ENCODE measurements around the gene DHDH. TPM values are rescaled to one million over a fixed set of nuclear protein-coding genes. Genes with fewer than 3 reads are reported as not detected.

DHDH gene
- total and polyA plus RNA-seq, 2 of the 13 experiments (the other 11 are each of a cell fraction or from before 2014, with no cell fraction given) = 0.13 to 0.91 TPM

DNA sequence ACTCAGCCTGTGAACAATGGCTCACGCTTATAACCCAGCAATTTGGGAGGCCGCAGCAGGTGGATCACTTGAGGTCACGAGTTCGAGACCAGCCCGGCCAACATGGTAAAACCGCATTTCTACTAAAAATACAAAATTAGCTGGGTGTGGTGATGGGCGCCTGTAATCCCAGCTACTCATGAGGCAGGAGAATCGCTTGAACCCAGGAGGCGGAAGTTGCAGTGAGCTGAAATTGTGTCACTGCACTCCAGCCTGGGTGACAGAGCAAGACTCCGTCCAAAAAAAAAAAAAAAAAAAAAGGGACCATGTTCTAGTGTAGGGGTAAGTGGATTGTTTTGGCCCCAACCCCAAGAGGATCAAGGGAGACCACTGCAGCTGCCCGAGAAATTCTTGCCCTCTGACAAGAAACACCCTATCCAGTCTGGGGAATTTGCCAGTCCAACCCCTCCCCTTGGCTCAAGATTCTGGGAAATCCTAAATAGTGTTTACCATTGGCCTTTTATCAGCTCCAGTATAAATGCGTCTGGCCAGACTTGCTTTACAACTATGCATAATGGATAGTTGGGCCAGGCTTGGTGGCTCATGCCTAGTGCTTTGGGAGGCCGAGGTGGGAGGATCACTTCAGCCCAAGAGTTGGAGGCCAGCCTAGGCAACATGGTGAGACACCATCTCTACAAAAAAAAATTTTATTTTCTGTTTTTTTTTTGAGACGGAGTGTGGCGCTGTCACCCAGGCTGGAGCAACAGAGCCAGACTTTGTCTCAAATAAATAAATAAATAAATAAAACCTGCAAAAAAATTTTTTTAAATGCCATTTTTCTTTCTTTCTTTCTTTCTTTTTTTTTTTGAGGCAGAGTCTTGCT, 5.1 kb upstream of the DHDH start:
- H3K27ac ChIP-seq (ENCODE audit: extremely low read length, insufficient read depth, low read length) = no peak overlapping the region
- no peak for ATAC-seq
- no peak for DNase-seq (ENCODE audit: low spot score)
- POLR2A ChIA-PET = interaction anchor here (0.7 kb wide), 1 partner anchor 24 kb away, joined by 3 read pairs; no protein-coding TSS in a partner anchor
- no peaks in the 10 kb centered on the region for H3K9me3 ChIP-seq (ENCODE audit: low read length)
- no peaks in the 10 kb centered on the region for H3K36me3 ChIP-seq (replicated peaks in 1 of 2; ENCODE audit: control insufficient read depth in 1 of 2, insufficient read depth in 2 of 2, low read length in 2 of 2)
- intact Hi-C loops (cut with micrococcal nuclease; ENCODE audit: unreplicated experiment) = no loop called here
- FAIRE-seq = no peak
- H4K20me1 ChIP-seq (ENCODE audit: insufficient read depth, low read length) = no peaks in the 10 kb centered on the region
- TF ChIP-seq, protein P1, sequence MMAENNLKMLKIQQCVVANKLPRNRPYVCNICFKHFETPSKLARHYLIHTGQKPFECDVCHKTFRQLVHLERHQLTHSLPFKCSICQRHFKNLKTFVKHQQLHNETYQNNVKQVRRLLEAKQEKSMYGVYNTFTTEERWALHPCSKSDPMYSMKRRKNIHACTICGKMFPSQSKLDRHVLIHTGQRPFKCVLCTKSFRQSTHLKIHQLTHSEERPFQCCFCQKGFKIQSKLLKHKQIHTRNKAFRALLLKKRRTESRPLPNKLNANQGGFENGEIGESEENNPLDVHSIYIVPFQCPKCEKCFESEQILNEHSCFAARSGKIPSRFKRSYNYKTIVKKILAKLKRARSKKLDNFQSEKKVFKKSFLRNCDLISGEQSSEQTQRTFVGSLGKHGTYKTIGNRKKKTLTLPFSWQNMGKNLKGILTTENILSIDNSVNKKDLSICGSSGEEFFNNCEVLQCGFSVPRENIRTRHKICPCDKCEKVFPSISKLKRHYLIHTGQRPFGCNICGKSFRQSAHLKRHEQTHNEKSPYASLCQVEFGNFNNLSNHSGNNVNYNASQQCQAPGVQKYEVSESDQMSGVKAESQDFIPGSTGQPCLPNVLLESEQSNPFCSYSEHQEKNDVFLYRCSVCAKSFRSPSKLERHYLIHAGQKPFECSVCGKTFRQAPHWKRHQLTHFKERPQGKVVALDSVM (CRISPR knock-in tag; IDR thresholded peaks at IDR 0.05) = peak; percentile 57; the same call in 1 of the 2 replicates
- TF ChIP-seq, protein P2, sequence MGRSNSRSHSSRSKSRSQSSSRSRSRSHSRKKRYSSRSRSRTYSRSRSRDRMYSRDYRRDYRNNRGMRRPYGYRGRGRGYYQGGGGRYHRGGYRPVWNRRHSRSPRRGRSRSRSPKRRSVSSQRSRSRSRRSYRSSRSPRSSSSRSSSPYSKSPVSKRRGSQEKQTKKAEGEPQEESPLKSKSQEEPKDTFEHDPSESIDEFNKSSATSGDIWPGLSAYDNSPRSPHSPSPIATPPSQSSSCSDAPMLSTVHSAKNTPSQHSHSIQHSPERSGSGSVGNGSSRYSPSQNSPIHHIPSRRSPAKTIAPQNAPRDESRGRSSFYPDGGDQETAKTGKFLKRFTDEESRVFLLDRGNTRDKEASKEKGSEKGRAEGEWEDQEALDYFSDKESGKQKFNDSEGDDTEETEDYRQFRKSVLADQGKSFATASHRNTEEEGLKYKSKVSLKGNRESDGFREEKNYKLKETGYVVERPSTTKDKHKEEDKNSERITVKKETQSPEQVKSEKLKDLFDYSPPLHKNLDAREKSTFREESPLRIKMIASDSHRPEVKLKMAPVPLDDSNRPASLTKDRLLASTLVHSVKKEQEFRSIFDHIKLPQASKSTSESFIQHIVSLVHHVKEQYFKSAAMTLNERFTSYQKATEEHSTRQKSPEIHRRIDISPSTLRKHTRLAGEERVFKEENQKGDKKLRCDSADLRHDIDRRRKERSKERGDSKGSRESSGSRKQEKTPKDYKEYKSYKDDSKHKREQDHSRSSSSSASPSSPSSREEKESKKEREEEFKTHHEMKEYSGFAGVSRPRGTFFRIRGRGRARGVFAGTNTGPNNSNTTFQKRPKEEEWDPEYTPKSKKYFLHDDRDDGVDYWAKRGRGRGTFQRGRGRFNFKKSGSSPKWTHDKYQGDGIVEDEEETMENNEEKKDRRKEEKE (IDR thresholded peaks at IDR 0.05) = no peak
- WGBS (ENCODE audit: low lambda C conversion rate) = 83% methylated on average over 15 of the region's 15 CpGs
- no TSS peak for BruUV-seq (replicated peaks)
- in situ Hi-C loops (cut with HindIII; ENCODE audit: extremely low pct_ligation_motif_present, low pct_unique_long_range_greater_than_20kb) = no loop called here
- peaks cover 8% of the 10 kb centered on the region for H3K4me1 ChIP-seq (ENCODE audit: insufficient read depth, low read length)
- no peak overlapping the region for H3K4me2 ChIP-seq (ENCODE audit: low read depth, low read length)
- CTCF ChIA-PET (ENCODE audit: low intra/inter-chr PET ratio, low total read pairs) = no interaction called here
- H3K4me3 ChIP-seq (replicated peaks in 1 of 3; ENCODE audit: insufficient read depth in 1 of 3, low read depth in 2 of 3, low read length in 3 of 3) = no peak overlapping the region
- H3K9ac ChIP-seq (ENCODE audit: insufficient read depth, low read depth, low read length) = no peak overlapping the region
- no peak overlapping the region for H2AFZ ChIP-seq (ENCODE audit: low read length)
- H3K79me2 ChIP-seq (ENCODE audit: insufficient read depth, low read length) = no peaks in the 10 kb centered on the region
- 0 out of 5 replicates have a peak, but pooled peaks cover 0 to 1% of the 10 kb centered on the region in 2 experiments for H3K27me3 ChIP-seq (ENCODE audit: control insufficient read depth in 1 of 2, insufficient read depth in 2 of 2, low read length in 2 of 2)
